Activated CD4-positive, alpha-beta T cell treated with anti-CD3 and anti-CD28 coated beads for 36 hours (primary cell): Measurements from ENCODE around the gene TXNIP. TPM values are rescaled to one million over a fixed set of nuclear protein-coding genes. Genes with fewer than 3 reads are reported as not detected.
"Not testable (repeated sequence)": the region's sequence is repeated elsewhere in the genome, so short reads cannot be mapped to it uniquely, and the experiment has no call there.

Source experiments
- ATAC-seq: fragments of 200-7000 bp; cut with Tn5 transposase; one replicate; pipeline ENCODE4 v1.10.0; 2021; ENCODE audit warnings: mild to moderate bottlenecking, moderate library complexity
- CTCF ChIA-PET: fragments of 350-600 bp; sonication (Branson Sonifier 250); formaldehyde crosslinking; loops from one replicate; lab custom pipeline; 2021; ENCODE audit warnings: antibody characterized with exemption; lab: Charles Lee
- POLR2A ChIA-PET: fragments of 350-600 bp; sonication (Branson Sonifier 250); formaldehyde crosslinking; loops from one replicate; lab custom pipeline; 2021; ENCODE audit warnings: antibody characterized with exemption, inconsistent platforms; lab: Charles Lee
- DNase-seq: peaks from one replicate; pipeline ENCODE4 v3.0.0-alpha.2; 2020
- H3K27ac Mint-ChIP-seq: one replicate; pipeline ENCODE4 v1.8.0; 2021; ENCODE audit warnings: mixed read lengths
- H3K27me3 Mint-ChIP-seq: one replicate; pipeline ENCODE4 v1.8.0; 2021; ENCODE audit warnings: mixed read lengths
- H3K36me3 Mint-ChIP-seq: one replicate; pipeline ENCODE4 v1.8.0; 2021; ENCODE audit warnings: low read depth, mixed read lengths
- H3K4me1 Mint-ChIP-seq: one replicate; pipeline ENCODE4 v1.8.0; 2021; ENCODE audit warnings: mixed read lengths
- H3K4me3 Mint-ChIP-seq: one replicate; pipeline ENCODE4 v1.8.0; 2021; ENCODE audit warnings: mild to moderate bottlenecking, moderate library complexity, mixed read lengths
- H3K9me3 Mint-ChIP-seq: one replicate; pipeline ENCODE4 v1.8.0; 2021; ENCODE audit warnings: low read depth, mixed read lengths
- intact Hi-C, 2 experiments: fragments of 100-400 bp; cut with DNase I in 1 of 2; cut with micrococcal nuclease in 1 of 2; formaldehyde crosslinking; loops; one replicate each; pipeline versions ENCODE4 v1.14.2 to v1.15.1; 2022 to 2024; cut with DNase I, micrococcal nuclease
- total RNA-seq, 2 experiments: library from RNA; stranded (reverse); gene quantifications; one replicate each; pipeline ENCODE4 v1.2.3, GENCODE V29; 2021

TXNIP gene
- total RNA-seq, 2 experiments from 2014 or later = 112 TPM

GRCh38 chr1:146025787-146026495 is 29.6 kb upstream of the TXNIP start:
- not testable (repeated sequence) for ATAC-seq
- POLR2A ChIA-PET = interaction anchor here (1.0 kb wide), 1 partner anchor 26 kb away, joined by 3 read pairs; no protein-coding TSS in a partner anchor

DNA sequence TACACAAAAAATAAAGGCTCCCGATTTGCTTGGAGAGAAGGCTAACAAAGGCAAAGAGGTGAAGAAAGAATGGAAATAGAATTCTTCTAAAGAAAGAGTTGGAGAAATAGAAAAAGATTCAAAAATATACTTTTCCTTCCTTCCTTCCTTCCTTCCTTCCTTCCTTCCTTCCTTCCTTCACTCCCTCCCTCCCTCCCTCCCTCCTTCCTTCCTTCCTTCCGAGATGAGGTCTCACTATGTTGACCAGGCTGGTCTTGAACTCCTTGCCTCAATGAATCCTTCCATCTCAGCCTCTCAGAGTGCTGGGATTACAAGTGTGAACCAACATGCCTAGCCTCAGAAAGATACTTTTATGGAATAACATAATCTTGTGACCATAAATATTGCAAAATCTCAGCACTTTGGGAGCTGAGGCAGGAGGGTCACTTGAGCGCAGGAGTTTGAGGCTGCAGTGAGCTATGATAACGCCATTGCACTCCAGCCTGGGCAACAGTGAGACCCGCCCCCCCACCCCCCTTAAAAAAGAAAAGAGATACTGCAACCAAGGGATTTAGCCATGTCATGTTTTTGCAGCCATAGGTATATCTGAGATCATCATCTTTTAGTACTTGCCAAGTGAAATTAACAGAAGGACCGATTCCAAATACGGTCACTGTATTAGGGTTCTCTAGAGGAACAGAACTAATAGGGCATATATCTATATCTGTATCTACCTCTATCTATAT is 26.2 kb upstream of the TXNIP start:
- intact Hi-C loops = no loop called here
- Mint-ChIP-seq H3K4me3 (no peak overlapping the region), H3K27me3 (peaks cover 35% of the 10 kb centered on the region), H3K36me3 (no peaks in the 10 kb centered on the region), H3K4me1 (peaks cover 8% of the 10 kb centered on the region), H3K9me3 (no peaks in the 10 kb centered on the region), H3K27ac (no peak overlapping the region)
- ATAC-seq (no peak), DNase-seq (no peak)
- CTCF ChIA-PET = interaction anchor here (0.7 to 1.4 kb wide), 4 partner anchors 11 to 43 kb away, joined by 3 to 6 read pairs (median 4); no protein-coding TSS in a partner anchor
- POLR2A ChIA-PET = interaction anchor here (0.9 to 1.1 kb wide), 2 partner anchors 29 to 43 kb away, joined by 3 to 4 read pairs; no protein-coding TSS in a partner anchor

More at GRCh38 chr1:146025787-146026495, 29.6 kb upstream of the TXNIP start:
- intact Hi-C loops, DNase-seq, H3K9me3 Mint-ChIP-seq, H3K27me3 Mint-ChIP-seq, H3K27ac Mint-ChIP-seq, H3K36me3 Mint-ChIP-seq, H3K4me3 Mint-ChIP-seq, H3K4me1 Mint-ChIP-seq: not testable (repeated sequence)
- CTCF ChIA-PET = interaction anchor here (0.6 to 1.3 kb wide), 3 partner anchors 9 to 160 kb away, joined by 3 to 4 read pairs (median 3); no protein-coding TSS in a partner anchor

DNA sequence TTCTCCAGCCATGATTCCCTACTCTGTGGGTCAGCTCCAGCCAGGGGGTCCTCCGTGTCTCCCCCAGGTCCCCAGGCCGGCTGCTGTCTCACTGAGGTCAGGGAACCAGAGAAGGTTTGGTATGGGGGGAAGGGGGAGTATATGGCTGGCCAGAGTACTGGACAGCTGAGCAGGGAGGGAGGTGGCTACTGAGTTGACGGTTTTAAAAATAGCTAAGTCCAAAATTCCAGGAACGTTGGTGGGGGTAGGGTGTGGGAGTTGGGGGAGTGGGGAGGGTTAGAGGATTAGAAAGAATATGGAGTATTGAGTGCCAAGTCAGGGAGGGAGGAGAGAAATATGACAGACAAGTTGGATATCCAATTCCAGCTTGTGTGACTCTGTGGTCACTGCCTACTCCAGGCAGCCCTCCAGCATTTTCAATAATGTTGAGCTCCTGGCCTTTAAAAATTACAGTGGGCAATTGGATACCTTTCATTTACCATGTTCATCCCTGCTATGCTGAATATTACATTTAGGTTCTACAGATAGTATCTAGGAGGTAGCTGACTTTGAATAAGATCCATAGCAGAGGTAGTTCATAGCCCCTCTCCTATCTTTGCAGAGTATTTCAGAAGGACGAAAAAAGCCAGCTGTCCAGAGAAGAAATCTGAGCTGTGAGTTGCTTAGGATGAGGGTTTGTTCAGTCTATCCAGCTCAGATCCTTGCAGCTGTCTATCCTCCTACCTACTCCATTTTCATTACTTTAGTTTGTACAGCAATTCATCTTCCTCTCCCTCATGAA is 25.4 kb upstream of the TXNIP start, which contains the start of gene HJV:
Gene HJV, minus strand, starts transcription at position 114 of the 781 bp plus-strand sequence. CDS start 1,504 bp downstream, outside the sequence.
- ChIA-PET POLR2A (interaction anchor here (0.5 to 1.3 kb wide), 4 partner anchors 14 to 246 kb away, joined by 3 to 8 read pairs (median 4); no protein-coding TSS in a partner anchor), CTCF (interaction anchor here (0.7 to 1.4 kb wide), 5 partner anchors 11 to 136 kb away, joined by 3 to 6 read pairs (median 4); partner anchors contain the start of gene ANKRD35)
- H3K27me3 Mint-ChIP-seq = peaks cover 37% of the 10 kb centered on the region
- no peak for DNase-seq
- no peaks in the 10 kb centered on the region for H3K36me3 Mint-ChIP-seq
- intact Hi-C loops = no loop called here
- no peak within 1 kb of the TSS for H3K27ac Mint-ChIP-seq
- peaks cover 8% of the 10 kb centered on the region for H3K4me1 Mint-ChIP-seq
- no peaks in the 10 kb centered on the region for H3K9me3 Mint-ChIP-seq
- ATAC-seq = no peak
- no peak within 1 kb of the TSS for H3K4me3 Mint-ChIP-seq

GRCh38 chr1:146021050-146021445 is 24.7 kb upstream of the TXNIP start:
- ChIA-PET CTCF (interaction anchor here (1.0 to 1.4 kb wide), 4 partner anchors 12 to 173 kb away, joined by 3 to 6 read pairs (median 4); partner anchors contain the start of gene ANKRD35), POLR2A (interaction anchor here (1.3 kb wide), 1 partner anchor 15 kb away, joined by 8 read pairs; no protein-coding TSS in a partner anchor)
- no peak for ATAC-seq
- Mint-ChIP-seq H3K9me3 (no peaks in the 10 kb centered on the region), H3K36me3 (no peaks in the 10 kb centered on the region), H3K27me3 (peaks cover 37% of the 10 kb centered on the region), H3K4me1 (peaks cover 8% of the 10 kb centered on the region), H3K4me3 (no peak overlapping the region), H3K27ac (no peak overlapping the region)
- intact Hi-C loops = no loop called here
- DNase-seq = no peak

DNA sequence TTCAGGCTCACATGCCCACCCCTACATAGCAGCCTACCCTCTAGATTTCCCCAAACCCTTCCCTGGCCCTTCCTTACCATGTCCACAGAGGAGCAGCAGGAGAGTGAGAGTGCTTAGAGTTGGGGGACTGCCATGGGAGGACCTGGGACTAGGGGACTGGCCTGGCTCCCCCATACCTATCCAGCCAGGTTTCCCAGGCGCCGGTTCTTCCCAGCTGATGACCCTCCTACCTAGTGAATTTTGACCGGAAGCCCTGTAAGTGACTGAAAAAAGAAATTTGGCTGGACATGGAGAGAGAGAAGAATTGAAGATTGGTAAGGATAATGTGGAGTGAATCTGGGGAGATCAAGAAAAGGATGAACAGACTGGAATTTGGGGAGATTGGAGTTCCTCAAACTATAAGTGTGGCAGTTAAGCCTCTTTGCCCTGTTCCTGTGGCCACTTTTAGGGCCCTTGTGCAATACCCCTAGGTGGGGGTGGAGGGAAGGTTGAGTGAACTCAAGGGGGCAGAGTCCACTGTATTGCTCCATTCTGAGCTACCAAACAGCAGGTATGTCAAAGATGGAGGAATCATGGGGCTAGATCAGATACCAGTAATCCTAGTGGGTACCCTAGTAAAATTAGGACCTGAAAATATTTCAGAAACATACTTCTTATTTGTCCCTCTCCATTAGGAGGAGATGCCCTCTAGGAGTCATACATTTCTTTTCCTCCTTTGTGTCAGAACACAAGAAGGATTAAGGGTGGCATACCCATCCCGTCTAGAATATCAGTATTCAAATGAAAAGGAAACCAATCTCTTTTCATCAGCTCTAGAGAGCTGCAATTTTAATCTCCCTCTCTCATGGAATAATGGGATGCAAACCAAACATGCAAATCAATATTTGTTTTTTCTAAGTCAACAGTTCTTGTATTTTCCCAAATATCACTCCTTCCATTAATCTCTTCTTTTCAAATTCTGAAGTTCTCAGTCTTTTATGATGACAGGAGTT is 24.0 kb upstream of the TXNIP start:
- Mint-ChIP-seq H3K27ac (no peak overlapping the region), H3K4me3 (no peak overlapping the region), H3K27me3 (peaks cover 37% of the 10 kb centered on the region), H3K9me3 (no peaks in the 10 kb centered on the region), H3K4me1 (peaks cover 8% of the 10 kb centered on the region), H3K36me3 (no peaks in the 10 kb centered on the region)
- ChIA-PET POLR2A (no interaction called here), CTCF (interaction anchor here (0.5 to 2.6 kb wide), 3 partner anchors 12 to 173 kb away, joined by 3 to 14 read pairs (median 4); no protein-coding TSS in a partner anchor)
- ATAC-seq (no peak), DNase-seq (no peak)
- intact Hi-C loops = no loop called here

- Mint-ChIP-seq H3K4me1 (peaks cover 8% of the 10 kb centered on the region), H3K36me3 (no peaks in the 10 kb centered on the region), H3K27me3 (peaks cover 36% of the 10 kb centered on the region), H3K9me3 (no peaks in the 10 kb centered on the region), H3K4me3 (no peak overlapping the region), H3K27ac (no peak overlapping the region)
- ChIA-PET CTCF (interaction anchor here (0.5 to 3.3 kb wide), 6 partner anchors 13 to 247 kb away, joined by 3 to 17 read pairs (median 4); no protein-coding TSS in a partner anchor), POLR2A (no interaction called here)
- peak; percentile 19 for ATAC-seq
- intact Hi-C loops = loop anchor here in 1 of 2 experiments (10.0 kb wide), 1 partner anchor 295 kb away; no protein-coding TSS in a partner anchor
- peak; percentile 30 for DNase-seq
Observed at GRCh38 chr1:146019231-146020057, 23.1 kb upstream of the TXNIP start.

DNA sequence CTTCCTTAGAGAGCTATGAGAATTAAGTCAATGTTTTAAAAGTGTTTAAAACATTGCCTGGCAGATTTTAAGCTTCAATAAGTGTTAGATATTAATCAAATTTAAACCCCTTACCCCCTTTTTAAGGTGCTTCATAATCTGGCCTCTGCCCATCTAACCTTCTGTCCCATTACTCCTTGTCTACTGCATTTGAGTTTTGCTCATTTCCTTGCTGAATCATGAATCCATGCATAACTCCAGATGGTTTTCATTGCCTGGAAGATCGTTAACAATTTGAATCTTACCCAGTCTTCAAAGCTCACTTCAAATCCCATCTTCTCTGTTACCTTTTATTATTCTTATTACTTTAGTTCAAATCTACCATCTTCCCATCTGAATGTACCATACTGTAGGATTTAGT is 20.5 kb upstream of the TXNIP start:
- intact Hi-C loops = loop anchor here in 1 of 2 experiments (10.0 kb wide), 1 partner anchor 292 kb away; no protein-coding TSS in a partner anchor
- DNase-seq (no peak), ATAC-seq (no peak)
- POLR2A ChIA-PET = interaction anchor here (0.6 to 0.8 kb wide), 2 partner anchors 16 to 35 kb away, joined by 5 to 9 read pairs; no protein-coding TSS in a partner anchor
- no peaks in the 10 kb centered on the region for H3K9me3 Mint-ChIP-seq
- CTCF ChIA-PET = interaction anchor here (0.8 to 3.3 kb wide), 9 partner anchors 8 to 171 kb away, joined by 3 to 17 read pairs (median 4); partner anchors contain the start of gene NUDT17
- peaks cover 31% of the 10 kb centered on the region for H3K27me3 Mint-ChIP-seq
- H3K4me1 Mint-ChIP-seq = peaks cover 15% of the 10 kb centered on the region
- H3K27ac Mint-ChIP-seq = no peak overlapping the region
- no peaks in the 10 kb centered on the region for H3K36me3 Mint-ChIP-seq
- no peak overlapping the region for H3K4me3 Mint-ChIP-seq

DNA sequence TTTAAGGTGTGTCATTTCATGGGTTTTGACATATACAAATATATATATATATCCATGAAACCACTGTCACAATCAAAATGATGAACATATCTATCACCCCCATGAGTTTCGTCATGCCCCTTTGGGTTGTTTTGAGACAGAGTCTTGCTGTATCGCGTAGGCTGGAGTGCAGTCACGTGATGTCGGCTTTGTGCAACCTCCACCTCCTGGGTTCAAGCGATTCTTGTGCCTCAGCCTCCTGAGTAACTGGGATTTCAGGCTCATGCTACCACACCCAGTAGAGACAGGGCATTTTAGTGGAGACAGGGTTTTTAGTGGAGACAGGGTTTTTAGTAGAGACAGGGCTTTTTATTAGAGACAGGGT is 17.2 kb upstream of the TXNIP start:
- POLR2A ChIA-PET = no interaction called here
- DNase-seq (no peak), ATAC-seq (no peak)
- CTCF ChIA-PET = interaction anchor here (0.6 to 2.1 kb wide), 7 partner anchors 14 to 169 kb away, joined by 3 to 12 read pairs (median 4); partner anchors contain the start of gene NUDT17
- Mint-ChIP-seq H3K4me1 (peaks cover 7% of the 10 kb centered on the region), H3K9me3 (no peaks in the 10 kb centered on the region), H3K4me3 (no peak overlapping the region), H3K27me3 (peaks cover 8% of the 10 kb centered on the region), H3K36me3 (no peaks in the 10 kb centered on the region), H3K27ac (no peak overlapping the region)
- intact Hi-C loops = loop anchor here (1.0 to 10.0 kb wide), 4 partner anchors 21 to 289 kb away; partner anchors contain the start of gene NUDT17 (in 1 of the 2)
